ENCODE measurements around the gene PLOD1.
A peak's percentile ranks its signal among the peaks of the same experiment; 100 is the strongest.
"Not testable (repeated sequence)": the region's sequence is repeated elsewhere in the genome, so short reads cannot be mapped to it uniquely, and the experiment has no call there.

PLOD1 gene

GRCh38 chr1:11934302-11935056 lies at the start of gene PLOD1:
Gene PLOD1, plus strand, starts transcription at chr1:11934717. Its CDS starts 63 bp downstream, at chr1:11934780.
- DNase-seq = peak; percentile 80

DNA sequence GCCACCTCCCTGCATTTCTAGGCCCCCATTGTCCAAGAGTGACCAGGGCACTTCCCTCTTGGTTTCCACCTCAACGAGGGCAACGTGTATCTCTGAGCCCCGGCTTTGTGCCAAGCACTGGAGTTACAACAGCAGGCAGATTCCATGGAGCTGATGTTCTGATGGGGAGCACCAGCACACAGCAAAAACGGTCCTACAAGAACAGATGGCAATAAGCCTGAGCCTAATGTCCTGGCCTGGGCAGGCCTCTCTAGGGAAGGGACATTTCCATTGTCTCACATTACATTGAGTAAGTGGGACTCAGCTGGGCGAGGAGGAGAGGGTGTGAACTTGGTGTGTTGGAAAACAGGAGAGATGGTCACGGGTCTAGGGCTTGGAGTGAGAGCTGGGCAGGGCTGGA lies 48.6 kb upstream of the PLOD1 start:
- DNase-seq = no peak

DNA sequence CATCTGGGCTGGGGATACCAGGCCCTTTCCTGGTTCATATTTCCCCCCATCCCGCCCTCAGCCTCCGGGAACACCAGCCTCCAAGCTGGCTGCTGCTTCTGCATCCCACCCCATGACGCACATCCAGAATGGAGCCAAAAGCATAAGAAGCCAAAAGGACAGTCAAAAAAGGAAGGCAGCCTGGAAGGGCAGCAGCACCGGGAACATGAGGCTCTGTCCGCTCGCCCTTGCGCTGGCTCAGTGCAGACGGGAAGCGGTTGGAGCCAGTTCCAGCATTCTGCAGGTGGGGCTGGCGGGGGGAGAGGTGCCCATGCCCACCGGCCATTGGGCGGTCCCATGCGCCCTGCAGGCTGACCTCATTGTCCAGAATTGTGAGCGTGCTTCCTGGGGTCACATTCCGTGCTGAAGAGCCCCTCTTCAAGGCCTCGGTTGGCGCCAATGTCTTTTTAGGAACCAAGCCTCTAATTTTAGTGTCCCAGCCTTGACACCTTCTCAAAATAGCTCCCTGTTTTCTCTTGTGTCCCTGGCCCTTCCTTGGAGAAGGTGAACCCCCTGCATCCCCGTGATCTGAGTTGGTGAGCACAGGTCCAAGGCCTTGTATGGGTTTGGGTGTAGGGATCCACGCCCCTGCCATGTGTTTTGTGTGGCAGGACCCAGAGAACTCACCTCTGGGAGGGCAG lies 47.4 kb upstream of the PLOD1 start:
- DNase-seq = no peak

DNA sequence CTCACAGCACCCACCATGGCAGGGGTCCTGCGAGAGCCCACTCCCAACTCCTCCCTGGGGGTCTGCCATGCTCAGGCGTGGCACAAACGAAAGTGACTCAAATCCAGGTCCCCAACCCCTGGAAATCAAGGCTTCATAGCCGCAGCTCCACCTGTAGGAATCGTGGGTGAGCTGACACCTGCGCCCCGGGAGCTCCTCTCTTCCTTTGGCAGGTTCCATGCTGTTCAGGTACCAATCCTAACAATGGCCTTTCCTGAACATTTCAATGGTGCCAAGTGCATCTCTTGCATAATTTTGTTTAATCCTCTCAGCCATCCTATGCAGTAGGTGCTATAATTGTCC lies 46.9 kb upstream of the PLOD1 start:
- DNase-seq = no peak

DNA sequence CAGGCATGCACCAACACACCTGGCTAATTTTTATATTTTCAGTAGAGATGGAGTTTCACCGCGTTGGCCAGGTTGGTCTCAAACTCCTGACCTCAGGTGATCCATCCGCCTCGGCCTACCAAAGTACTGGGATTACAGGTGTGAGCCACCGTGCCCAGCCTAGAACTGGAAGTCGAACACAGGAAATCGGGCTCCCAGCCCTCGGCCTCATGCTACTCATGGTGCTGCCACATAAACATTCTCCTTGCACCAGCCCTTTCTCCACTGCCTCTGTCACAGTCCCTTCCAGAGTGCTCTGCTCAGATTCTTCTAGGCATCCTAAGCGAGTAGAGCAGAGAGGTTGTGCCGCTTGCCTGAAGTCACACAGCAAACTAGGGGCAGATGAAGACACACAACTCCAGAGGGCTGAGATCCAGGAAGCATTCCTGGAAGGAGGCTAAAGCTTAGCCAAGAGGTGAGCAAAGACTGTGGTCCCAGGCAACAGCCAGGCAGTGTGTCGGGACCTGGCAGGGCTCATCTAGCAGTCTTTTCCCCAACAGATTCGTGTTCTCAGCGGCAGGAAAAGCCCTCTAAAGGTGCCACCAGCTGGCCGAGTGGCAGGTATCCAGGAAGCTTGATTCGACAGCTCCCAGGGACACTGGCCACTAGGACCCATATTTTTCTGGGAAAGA lies 46.2 kb upstream of the PLOD1 start:
- DNase-seq = no peak

- DNase-seq = no peak
Observed at GRCh38 chr1:11888877-11889208, 45.7 kb upstream of the PLOD1 start.

DNA sequence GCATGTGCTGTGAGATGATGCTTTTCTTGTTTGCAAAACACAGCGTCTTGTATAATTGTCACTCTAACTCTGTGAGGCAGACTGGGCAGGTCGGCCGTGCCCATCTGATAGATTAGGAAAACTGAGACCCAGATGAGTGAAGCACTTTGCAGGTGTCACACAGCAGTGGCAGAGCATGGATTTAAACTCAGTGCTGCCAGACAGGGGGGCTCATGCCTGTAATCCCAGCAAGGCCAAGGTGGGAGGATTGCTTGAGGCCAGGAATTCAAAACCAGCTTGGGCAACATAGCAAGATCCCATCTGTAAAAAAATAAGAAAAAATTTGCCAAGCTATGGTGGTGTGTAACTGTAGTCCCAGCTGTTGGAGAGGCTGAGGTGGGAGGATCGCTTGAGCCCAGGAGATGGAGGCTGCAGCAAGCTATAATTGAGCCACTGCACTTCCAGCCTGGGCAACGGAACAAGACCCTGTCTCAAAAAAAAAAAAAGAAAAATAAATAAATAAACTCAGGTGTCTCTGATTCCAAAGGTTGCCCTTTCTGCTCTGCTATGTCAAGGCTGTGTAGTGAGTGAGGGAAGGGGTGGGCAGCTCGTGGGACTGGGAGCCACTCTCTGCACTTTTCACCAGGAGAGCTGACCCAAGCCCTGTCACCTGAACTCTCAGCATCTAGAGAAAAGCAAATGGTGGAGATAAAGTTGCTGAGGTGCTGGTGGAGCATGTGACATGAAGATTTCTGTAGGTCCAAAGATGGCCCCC lies 42.9 kb upstream of the PLOD1 start:
- DNase-seq = no peak

DNA sequence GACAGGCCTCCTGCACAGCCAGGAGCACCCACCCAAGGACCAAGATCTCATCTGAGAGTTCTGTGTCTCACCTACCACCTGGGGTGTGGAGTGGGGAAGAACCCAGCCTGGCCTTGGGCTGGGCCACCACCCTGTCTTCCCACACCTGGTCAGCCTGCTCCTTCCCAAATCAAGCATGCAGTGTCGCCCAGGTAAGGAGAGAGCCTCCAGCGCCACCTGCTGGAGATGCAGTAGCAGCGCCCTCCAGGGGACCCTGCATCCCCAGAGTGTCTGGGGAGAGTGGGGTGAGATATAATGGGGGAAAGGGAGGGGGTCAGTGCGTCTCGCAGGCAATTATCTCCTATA lies 40.6 kb upstream of the PLOD1 start:
- peak; percentile 63 for DNase-seq

- not testable (repeated sequence) for DNase-seq
Observed at GRCh38 chr1:11894501-11894900, 40.0 kb upstream of the PLOD1 start.

GRCh38 chr1:11898086-11898785 lies 36.3 kb upstream of the PLOD1 start:
- DNase-seq = no peak

GRCh38 chr1:11898831-11899467 lies 35.6 kb upstream of the PLOD1 start:
- no peak for DNase-seq

GRCh38 chr1:11901446-11901845 lies 33.1 kb upstream of the PLOD1 start:
- not testable (repeated sequence) for DNase-seq

- no peak for DNase-seq
Observed at GRCh38 chr1:11903210-11903609, 31.3 kb upstream of the PLOD1 start.

DNA sequence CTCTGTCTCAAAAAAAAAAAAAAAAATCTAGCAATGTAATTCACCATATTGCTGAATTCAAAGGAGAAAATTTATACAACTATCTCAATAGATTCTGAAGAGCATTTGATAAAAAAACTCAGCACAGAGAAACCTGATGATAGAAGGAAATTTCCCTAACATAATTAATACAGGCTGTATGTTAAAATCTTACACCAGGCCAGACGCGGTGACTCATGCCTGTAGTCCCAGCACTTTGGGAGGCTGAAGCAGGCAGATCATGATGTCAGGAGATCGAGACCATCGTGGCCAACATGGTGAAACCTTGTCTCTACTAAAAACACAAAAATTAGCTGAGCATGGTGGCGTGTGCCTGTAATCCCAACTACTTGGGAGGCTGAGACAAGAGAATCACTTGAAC lies 30.4 kb upstream of the PLOD1 start:
- not testable (repeated sequence) for DNase-seq

GRCh38 chr1:11904978-11905377 lies 29.5 kb upstream of the PLOD1 start:
- no peak for DNase-seq

- no peak for DNase-seq
Observed at GRCh38 chr1:11906870-11907269, 27.6 kb upstream of the PLOD1 start.

GRCh38 chr1:11907275-11908094 lies 27.0 kb upstream of the PLOD1 start:
- DNase-seq = peak; percentile 92

GRCh38 chr1:11908095-11908675 lies 26.3 kb upstream of the PLOD1 start:
- DNase-seq = peak; percentile 96

DNA sequence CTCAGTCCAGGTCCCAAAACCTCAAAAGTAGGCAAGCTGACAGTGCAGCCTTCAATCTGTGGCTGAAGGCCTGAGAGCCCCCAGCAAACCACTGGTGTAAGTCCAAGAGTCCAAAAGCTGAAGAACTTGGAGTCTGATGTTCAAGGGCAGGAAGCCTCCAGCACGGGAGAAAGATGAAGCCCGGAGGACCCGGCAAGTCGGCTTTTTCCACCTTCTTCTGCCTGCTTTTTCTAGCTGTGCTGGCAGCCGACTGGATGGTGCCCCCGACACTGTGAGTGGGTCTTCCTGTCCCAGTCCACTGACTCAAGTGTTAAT lies 23.6 kb upstream of the PLOD1 start:
- DNase-seq = not testable (repeated sequence)

GRCh38 chr1:11912000-11912399 lies 22.5 kb upstream of the PLOD1 start:
- no peak for DNase-seq

DNA sequence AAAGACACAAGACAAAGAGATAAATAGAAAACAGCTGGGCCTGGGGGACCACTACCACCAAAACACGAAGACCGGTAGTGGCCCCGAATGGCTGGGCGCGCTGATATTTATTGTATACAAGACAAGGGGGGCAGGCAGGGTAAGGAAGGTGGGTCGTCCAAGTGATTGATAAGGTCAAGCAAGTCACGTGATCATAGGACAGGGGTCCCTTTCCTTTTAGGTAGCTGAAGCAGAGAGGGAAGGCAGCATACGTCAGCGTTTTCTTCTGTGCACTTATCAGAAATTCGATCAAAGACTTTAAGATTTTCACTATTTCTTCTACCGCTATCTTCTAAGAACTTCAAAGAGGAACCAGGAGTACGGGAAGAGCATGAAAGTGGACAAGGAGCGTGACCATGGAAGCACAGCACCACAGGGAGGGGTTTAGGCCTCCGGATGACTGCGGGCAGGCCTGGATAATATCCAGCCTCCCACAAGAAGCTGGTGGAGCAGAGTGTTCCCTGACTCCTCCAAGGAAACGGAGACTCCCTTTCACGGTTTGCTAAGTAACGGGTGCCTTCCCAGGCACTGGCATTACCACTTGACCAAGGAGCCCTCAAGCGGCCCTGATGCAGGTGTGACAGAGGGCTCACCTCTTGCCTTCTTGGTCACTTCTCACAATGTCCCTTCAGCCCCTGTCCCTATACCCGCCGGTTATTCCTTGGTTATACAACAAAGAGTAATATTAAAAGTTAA lies 21.9 kb upstream of the PLOD1 start:
- DNase-seq = not testable (repeated sequence)
